K562 (cell line): ENCODE data around the gene ARMH1. TPM values are rescaled to one million over a fixed set of nuclear protein-coding genes. Genes with fewer than 3 reads are reported as not detected.

Source experiments
- BMI1 ChIP-seq: fragments of 150-350 bp; IDR thresholded peaks from 2 replicates; pipeline ENCODE4 v1.6.1; 2014; ENCODE audit warnings: low read length
- C11orf30 ChIP-seq: fragments of 450-650 bp; IDR thresholded peaks from 2 replicates; pipeline ENCODE4 v1.6.1; 2016; ENCODE audit warnings: low read depth, mild to moderate bottlenecking
- CBFB ChIP-seq: sonication (generic); formaldehyde crosslinking; IDR thresholded peaks from 2 replicates; pipeline ENCODE4 v1.4.0; 2020; ENCODE audit warnings: mild to moderate bottlenecking, missing genetic modification reagents
- CBX1 ChIP-seq: sonication (generic); IDR thresholded peaks from 2 replicates; pipeline ENCODE4 v1.6.1; 2016; ENCODE audit warnings: antibody characterized with exemption, low read depth, mild to moderate bottlenecking
- FOXK2 ChIP-seq, 2 experiments: fragments of 450-650 bp; IDR thresholded peaks in 1 of 2; conservative IDR thresholded peaks in 1 of 2; 2 replicates each; pipeline ENCODE4 v1.6.1; 2016; ENCODE audit warnings: low read depth in 2 of 2, mild to moderate bottlenecking in 1 of 2
- IFI16 ChIP-seq: fragments of 250-450 bp; sonication (Bioruptor Pico); IDR thresholded peaks from 2 replicates; pipeline ENCODE4 v2.1.2; 2022; ENCODE audit warnings: mild to moderate bottlenecking, inconsistent platforms
- MECOM ChIP-seq: fragments of 250-450 bp; sonication (Bioruptor Pico); IDR thresholded peaks from 2 replicates; pipeline ENCODE4 v1.8.0; 2022; ENCODE audit warnings: inconsistent platforms
- NUFIP1 ChIP-seq: fragments of 450-650 bp; IDR thresholded peaks from 2 replicates; pipeline ENCODE4 v1.6.1; 2018; ENCODE audit not compliant: partially characterized antibody
- PHB2 ChIP-seq: fragments of 450-650 bp; IDR thresholded peaks from 2 replicates; pipeline ENCODE4 v1.6.1; 2017; ENCODE audit warnings: low read depth
- SIRT6 ChIP-seq: IDR thresholded peaks from one replicate; pipeline ENCODE4 v1.6.1; 2012; ENCODE audit warnings: low read depth, mild to moderate bottlenecking, control low read depth, inconsistent platforms, low read length, moderate library complexity
- SMARCA5 ChIP-seq: fragments of 450-650 bp; IDR thresholded peaks from 2 replicates; pipeline ENCODE4 v1.6.1; 2016
- TARDBP ChIP-seq: fragments of 450-650 bp; IDR thresholded peaks from 2 replicates; pipeline ENCODE4 v1.6.1; 2016
- WHSC1 ChIP-seq: IDR thresholded peaks from one replicate; pipeline ENCODE4 v1.6.1; 2012; ENCODE audit warnings: low read length, control low read depth, inconsistent platforms
- YBX1 ChIP-seq: fragments of 450-650 bp; IDR thresholded peaks from 2 replicates; pipeline ENCODE4 v1.7.1; 2016; ENCODE audit warnings: mild to moderate bottlenecking
- ZBTB1 ChIP-seq: sonication (generic); formaldehyde crosslinking; IDR thresholded peaks from 2 replicates; pipeline ENCODE4 v1.8.1; 2023; ENCODE audit warnings: missing genetic modification reagents, low read depth, mild to moderate bottlenecking, borderline replicate concordance
- ZNF12 ChIP-seq: sonication (generic); formaldehyde crosslinking; IDR thresholded peaks from 2 replicates; pipeline ENCODE4 v1.4.0; 2020; ENCODE audit warnings: mild to moderate bottlenecking, missing genetic modification reagents
- polyA plus RNA-seq, 8 experiments: library from polyadenylated mRNA; depleted of rRNA in 4 of 8; stranded (reverse) in 5 of 8; unstranded in 3 of 8; fragments of >200 nt; fragmentation: Nextera tagmentation in 2 of 8; fragmentation: Illumina TruSeq in 1 of 8; extraction: Ambion mirVana in 2 of 8; extraction: Trizol in 1 of 8; gene quantifications; 2 replicates each; pipeline versions ENCODE4 v1.2.1 to v1.2.3, GENCODE V29; 2011 to 2014; ENCODE audit warnings: inconsistent platforms in 1 of 8, missing spikeins in 1 of 8
- total RNA-seq, 7 experiments: library from RNA; depleted of rRNA in 6 of 7; stranded (reverse); fragments of >200 nt in 6 of 7; fragmentation: Illumina TruSeq in 2 of 7; extraction: Trizol in 2 of 7; gene quantifications; 2 replicates each; pipeline versions ENCODE4 v1.2.1 to v1.2.3, GENCODE V29; 2011 to 2021; ENCODE audit warnings: low replicate concordance in 1 of 7
- TF ChIP-seq, protein P1 (sequence below): sonication (generic); formaldehyde crosslinking; IDR thresholded peaks from 2 replicates; pipeline ENCODE4 v1.8.0; 2023; ENCODE audit warnings: mild to moderate bottlenecking, missing genetic modification reagents
- TF ChIP-seq, protein P2 (sequence below): fragments of 450-650 bp; IDR thresholded peaks from 2 replicates; pipeline ENCODE4 v1.6.1; 2018; ENCODE audit warnings: mild to moderate bottlenecking, low read depth; ENCODE audit not compliant: partially characterized antibody
- TF ChIP-seq, protein P3 (sequence below): fragments of 250-450 bp; sonication (Bioruptor Pico); IDR thresholded peaks from 2 replicates; pipeline ENCODE4 v1.6.1; 2021; ENCODE audit warnings: mild to moderate bottlenecking

ARMH1 gene
- total and polyA plus RNA-seq, 9 of the 15 experiments (the other 6 are each of a cell fraction or from before 2014, with no cell fraction given), result 0.41 TPM; not detected in 8

DNA sequence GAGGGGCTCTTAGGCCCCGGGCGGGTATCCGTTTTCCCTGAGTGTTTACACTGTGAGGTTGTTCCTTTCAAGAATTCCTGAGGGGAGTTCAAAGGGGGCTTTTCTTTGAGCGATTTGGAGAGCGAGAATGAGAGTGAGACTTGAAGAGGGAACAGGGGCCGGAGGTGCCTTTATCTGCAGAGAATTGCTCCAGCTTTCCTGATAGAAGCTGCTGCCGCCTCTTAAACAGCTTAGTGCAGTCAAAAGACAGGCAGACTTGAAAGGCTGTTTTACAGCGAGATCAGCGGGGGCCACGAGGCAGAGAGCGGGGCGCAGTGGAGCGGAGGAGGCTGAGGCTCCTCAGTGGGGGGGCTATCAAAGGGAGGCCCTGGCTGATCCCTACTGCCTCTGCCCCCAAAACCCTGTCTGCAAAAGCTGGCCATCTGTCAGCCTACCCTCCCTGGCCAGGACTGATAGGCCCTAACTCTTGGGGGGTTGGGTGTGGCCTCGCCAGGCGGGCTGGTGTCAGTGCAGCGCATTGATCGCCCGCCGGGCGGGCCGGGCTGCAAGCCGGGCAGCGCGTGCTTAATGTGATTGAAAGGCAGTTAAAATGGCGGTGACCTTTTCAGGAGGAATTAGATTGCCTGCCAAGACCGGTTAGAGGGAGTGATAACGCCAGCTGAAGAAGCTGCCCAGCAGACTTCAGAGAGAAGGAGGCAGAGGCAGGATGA lies 36.7 kb upstream of the ARMH1 start (continued):
- TF ChIP-seq, protein P1, sequence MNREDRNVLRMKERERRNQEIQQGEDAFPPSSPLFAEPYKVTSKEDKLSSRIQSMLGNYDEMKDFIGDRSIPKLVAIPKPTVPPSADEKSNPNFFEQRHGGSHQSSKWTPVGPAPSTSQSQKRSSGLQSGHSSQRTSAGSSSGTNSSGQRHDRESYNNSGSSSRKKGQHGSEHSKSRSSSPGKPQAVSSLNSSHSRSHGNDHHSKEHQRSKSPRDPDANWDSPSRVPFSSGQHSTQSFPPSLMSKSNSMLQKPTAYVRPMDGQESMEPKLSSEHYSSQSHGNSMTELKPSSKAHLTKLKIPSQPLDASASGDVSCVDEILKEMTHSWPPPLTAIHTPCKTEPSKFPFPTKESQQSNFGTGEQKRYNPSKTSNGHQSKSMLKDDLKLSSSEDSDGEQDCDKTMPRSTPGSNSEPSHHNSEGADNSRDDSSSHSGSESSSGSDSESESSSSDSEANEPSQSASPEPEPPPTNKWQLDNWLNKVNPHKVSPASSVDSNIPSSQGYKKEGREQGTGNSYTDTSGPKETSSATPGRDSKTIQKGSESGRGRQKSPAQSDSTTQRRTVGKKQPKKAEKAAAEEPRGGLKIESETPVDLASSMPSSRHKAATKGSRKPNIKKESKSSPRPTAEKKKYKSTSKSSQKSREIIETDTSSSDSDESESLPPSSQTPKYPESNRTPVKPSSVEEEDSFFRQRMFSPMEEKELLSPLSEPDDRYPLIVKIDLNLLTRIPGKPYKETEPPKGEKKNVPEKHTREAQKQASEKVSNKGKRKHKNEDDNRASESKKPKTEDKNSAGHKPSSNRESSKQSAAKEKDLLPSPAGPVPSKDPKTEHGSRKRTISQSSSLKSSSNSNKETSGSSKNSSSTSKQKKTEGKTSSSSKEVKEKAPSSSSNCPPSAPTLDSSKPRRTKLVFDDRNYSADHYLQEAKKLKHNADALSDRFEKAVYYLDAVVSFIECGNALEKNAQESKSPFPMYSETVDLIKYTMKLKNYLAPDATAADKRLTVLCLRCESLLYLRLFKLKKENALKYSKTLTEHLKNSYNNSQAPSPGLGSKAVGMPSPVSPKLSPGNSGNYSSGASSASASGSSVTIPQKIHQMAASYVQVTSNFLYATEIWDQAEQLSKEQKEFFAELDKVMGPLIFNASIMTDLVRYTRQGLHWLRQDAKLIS (CRISPR knock-in tag), result no peak
- TF ChIP-seq CBX1 (no peak), C11orf30 (no peak), BMI1 (no peak), WHSC1 (no peak), MECOM (CRISPR knock-in tag) (no peak), FOXK2 (conservative IDR thresholded peaks at IDR 0.05 in 1 of 2, IDR thresholded peaks at IDR 0.05 in 1 of 2; ENCODE audit: low read depth in 2 of 2) (no peak), TARDBP (no peak), NUFIP1 (no peak), ZNF12 (no peak), SIRT6 (no peak), IFI16 (CRISPR knock-in tag) (no peak), CBFB (CRISPR knock-in tag) (no peak), PHB2 (peak; percentile 63; the same call in 1 of the 2 replicates), ZBTB1 (no peak), YBX1 (no peak), SMARCA5 (no peak)
- TF ChIP-seq, protein P2, sequence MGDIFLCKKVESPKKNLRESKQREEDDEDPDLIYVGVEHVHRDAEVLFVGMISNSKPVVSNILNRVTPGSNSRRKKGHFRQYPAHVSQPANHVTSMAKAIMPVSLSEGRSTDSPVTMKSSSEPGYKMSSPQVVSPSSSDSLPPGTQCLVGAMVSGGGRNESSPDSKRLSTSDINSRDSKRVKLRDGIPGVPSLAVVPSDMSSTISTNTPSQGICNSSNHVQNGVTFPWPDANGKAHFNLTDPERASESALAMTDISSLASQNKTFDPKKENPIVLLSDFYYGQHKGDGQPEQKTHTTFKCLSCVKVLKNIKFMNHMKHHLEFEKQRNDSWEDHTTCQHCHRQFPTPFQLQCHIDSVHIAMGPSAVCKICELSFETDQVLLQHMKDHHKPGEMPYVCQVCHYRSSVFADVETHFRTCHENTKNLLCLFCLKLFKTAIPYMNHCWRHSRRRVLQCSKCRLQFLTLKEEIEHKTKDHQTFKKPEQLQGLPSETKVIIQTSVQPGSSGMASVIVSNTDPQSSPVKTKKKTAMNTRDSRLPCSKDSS, result no peak
- TF ChIP-seq, protein P3, sequence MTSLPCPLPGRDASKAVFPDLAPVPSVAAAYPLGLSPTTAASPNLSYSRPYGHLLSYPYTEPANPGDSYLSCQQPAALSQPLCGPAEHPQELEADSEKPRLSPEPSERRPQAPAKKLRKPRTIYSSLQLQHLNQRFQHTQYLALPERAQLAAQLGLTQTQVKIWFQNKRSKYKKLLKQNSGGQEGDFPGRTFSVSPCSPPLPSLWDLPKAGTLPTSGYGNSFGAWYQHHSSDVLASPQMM (CRISPR knock-in tag), result no peak
